ENCODE measurements around the gene ARL1.
"Not testable (repeated sequence)": the region's sequence is repeated elsewhere in the genome, so short reads cannot be mapped to it uniquely, and the experiment has no call there.

Gene ARL1

GRCh38 chr12:101407436-101408345 is at the start of gene ARL1:
Gene ARL1 (minus strand): TSS chr12:101407772. CDS start chr12:101407645, 127 bp downstream.
- DNase-seq, result peak; percentile 93

- no peak for DNase-seq
These were observed 48.1 kb upstream of the ARL1 start for GRCh38 chr12:101455685-101456084.

GRCh38 chr12:101441461-101442224 is 34.1 kb upstream of the ARL1 start:
- DNase-seq, result no peak

GRCh38 chr12:101439236-101439635 is 31.7 kb upstream of the ARL1 start:
- no peak for DNase-seq

- no peak for DNase-seq
These were observed 28.6 kb upstream of the ARL1 start for GRCh38 chr12:101436136-101436535.

- no peak for DNase-seq
These were observed 22.9 kb upstream of the ARL1 start for GRCh38 chr12:101430456-101430855.

- DNase-seq, result no peak
These were observed 17.0 kb upstream of the ARL1 start for GRCh38 chr12:101424620-101425019.

- DNase-seq, result not testable (repeated sequence)
These were observed 14.5 kb upstream of the ARL1 start for GRCh38 chr12:101422066-101422465.

GRCh38 chr12:101415228-101415627 is 7.7 kb upstream of the ARL1 start:
- DNase-seq, result no peak

GRCh38 chr12:101414533-101415119 is 7.1 kb upstream of the ARL1 start:
- no peak for DNase-seq

GRCh38 chr12:101410169-101410568 is 2.6 kb upstream of the ARL1 start:
- not testable (repeated sequence) for DNase-seq

GRCh38 chr12:101407049-101407435 is 530 bp downstream of the ARL1 start:
- no peak for DNase-seq

- not testable (repeated sequence) for DNase-seq
These were observed 16.4 kb downstream of the ARL1 start for GRCh38 chr12:101391181-101391580.

GRCh38 chr12:101379149-101379548 is 28.4 kb downstream of the ARL1 start:
- no peak for DNase-seq

- DNase-seq, result no peak
These were observed 32.0 kb downstream of the ARL1 start for GRCh38 chr12:101375573-101375972.

GRCh38 chr12:101372431-101372830 is 35.1 kb downstream of the ARL1 start:
- DNase-seq, result no peak

- no peak for DNase-seq
These were observed 39.6 kb downstream of the ARL1 start for GRCh38 chr12:101368016-101368415.

GRCh38 chr12:101361455-101361854 is 46.1 kb downstream of the ARL1 start:
- no peak for DNase-seq

- no peak for DNase-seq
These were observed 50.8 kb downstream of the ARL1 start for GRCh38 chr12:101356794-101357193.

- no peak for DNase-seq
These were observed 55.9 kb downstream of the ARL1 start for GRCh38 chr12:101351682-101352081.

GRCh38 chr12:101343893-101344292 is 63.7 kb downstream of the ARL1 start:
- no peak for DNase-seq

Data from right forelimb (tissue), 1 donor.